Measurements from ENCODE around the gene MMP28. TPM values are rescaled to one million over a fixed set of nuclear protein-coding genes. Genes with fewer than 3 reads are reported as not detected.

MMP28 gene
- total and polyA plus RNA-seq, 2 donors (not counting 1 experiment from before 2014, with no cell fraction given) = 0.15 to 2.0 TPM

GRCh38 chr17:35773679-35774425 lies 21.6 kb downstream of the MMP28 start:
- Histone ChIP-seq H2AFZ (ENCODE audit: insufficient read depth, low read depth, low read length, poor library complexity, severe bottlenecking) (no peak overlapping the region), H3K27me3 (replicated peaks in 1 of 4; ENCODE audit: control extremely low read depth in 1 of 4, control insufficient read depth in 3 of 4, insufficient read depth in 4 of 4, low read length in 3 of 4) (peaks cover 0 to 5% (median under 1%) of the 10 kb centered on the region in 4 experiments), H3K79me2 (ENCODE audit: control insufficient read depth, insufficient read depth, low read length) (no peaks in the 10 kb centered on the region), H3K4me1 (ENCODE audit: control insufficient read depth in 2 of 2, insufficient read depth in 2 of 2, low read length in 2 of 2) (no peaks in the 10 kb centered on the region), H4K20me1 (ENCODE audit: control insufficient read depth, insufficient read depth, low read length, poor library complexity, severe bottlenecking) (no peaks in the 10 kb centered on the region), H3K27ac (ENCODE audit: low read length in 2 of 2) (no peak overlapping the region), H3K36me3 (replicated peaks in 1 of 2; ENCODE audit: control extremely low read depth in 1 of 2, control insufficient read depth in 1 of 2, extremely low read depth in 1 of 2, insufficient read depth in 2 of 2, low read length in 1 of 2) (no peaks in the 10 kb centered on the region), H3K4me2 (replicated peaks; ENCODE audit: low read depth, low read length, poor library complexity, severe bottlenecking) (no peak overlapping the region), H3K9me3 (ENCODE audit: control extremely low read depth in 1 of 3, control insufficient read depth in 2 of 3, insufficient read depth in 1 of 3, low read length in 2 of 3) (peaks cover 0 to 3% (median 0%) of the 10 kb centered on the region in 3 donors), H3K9ac (ENCODE audit: low read length) (no peak overlapping the region), H3K4me3 (ENCODE audit: control extremely low read depth in 1 of 5, extremely low read depth in 1 of 5, insufficient read depth in 1 of 5, low read depth in 2 of 5, low read length in 4 of 5) (no peak overlapping the region)
- Mint-ChIP-seq H3K27ac (no peak overlapping the region), H3K4me3 (no peak overlapping the region), H3K9me3 (ENCODE audit: insufficient read depth) (no peaks in the 10 kb centered on the region), H3K4me1 (no peaks in the 10 kb centered on the region), H3K27me3 (peaks cover 13% of the 10 kb centered on the region)
- ATAC-seq (ENCODE audit: low read depth) (no peak), DNase-seq (no peak)
- 76% methylated on average over 8 of the region's 10 CpGs for WGBS (ENCODE audit: insufficient coverage)
- intact Hi-C loops (cut with micrococcal nuclease) = no loop called here
- TF ChIP-seq EZH2 (IDR thresholded peaks at IDR 0.05; ENCODE audit: borderline replicate concordance, insufficient read depth, low read depth, low read length, poor library complexity, severe bottlenecking) = no peak
- TF ChIP-seq, protein P1, sequence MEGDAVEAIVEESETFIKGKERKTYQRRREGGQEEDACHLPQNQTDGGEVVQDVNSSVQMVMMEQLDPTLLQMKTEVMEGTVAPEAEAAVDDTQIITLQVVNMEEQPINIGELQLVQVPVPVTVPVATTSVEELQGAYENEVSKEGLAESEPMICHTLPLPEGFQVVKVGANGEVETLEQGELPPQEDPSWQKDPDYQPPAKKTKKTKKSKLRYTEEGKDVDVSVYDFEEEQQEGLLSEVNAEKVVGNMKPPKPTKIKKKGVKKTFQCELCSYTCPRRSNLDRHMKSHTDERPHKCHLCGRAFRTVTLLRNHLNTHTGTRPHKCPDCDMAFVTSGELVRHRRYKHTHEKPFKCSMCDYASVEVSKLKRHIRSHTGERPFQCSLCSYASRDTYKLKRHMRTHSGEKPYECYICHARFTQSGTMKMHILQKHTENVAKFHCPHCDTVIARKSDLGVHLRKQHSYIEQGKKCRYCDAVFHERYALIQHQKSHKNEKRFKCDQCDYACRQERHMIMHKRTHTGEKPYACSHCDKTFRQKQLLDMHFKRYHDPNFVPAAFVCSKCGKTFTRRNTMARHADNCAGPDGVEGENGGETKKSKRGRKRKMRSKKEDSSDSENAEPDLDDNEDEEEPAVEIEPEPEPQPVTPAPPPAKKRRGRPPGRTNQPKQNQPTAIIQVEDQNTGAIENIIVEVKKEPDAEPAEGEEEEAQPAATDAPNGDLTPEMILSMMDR (IDR thresholded peaks at IDR 0.05) = no peak
- POLR2A ChIA-PET = no interaction called here
- CTCF ChIA-PET = interaction anchor here (2.0 kb wide), 1 partner anchor 10 kb away, joined by 9 read pairs; no protein-coding TSS in a partner anchor

DNA sequence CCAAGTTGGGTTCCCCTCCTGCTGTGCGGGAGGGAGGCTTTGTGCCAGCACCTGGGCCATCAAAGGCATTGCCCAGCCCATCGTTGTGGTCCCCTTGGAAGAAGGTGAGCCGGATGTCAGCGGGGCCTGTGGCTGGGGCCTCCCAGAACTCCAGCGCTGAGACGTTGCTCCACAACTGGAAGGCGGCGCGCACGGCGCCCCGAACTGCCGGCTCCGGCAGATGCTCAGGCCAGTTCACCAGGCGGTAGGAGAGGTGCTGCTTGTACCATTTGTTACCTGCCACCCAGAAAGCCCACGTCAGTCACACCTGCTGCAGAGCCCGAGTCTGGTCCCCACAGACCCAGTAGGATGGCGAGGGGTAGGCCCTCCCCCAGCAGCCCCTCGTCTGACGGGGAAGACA lies 22.3 kb downstream of the MMP28 start:
- Histone ChIP-seq H3K4me1 (ENCODE audit: control insufficient read depth in 2 of 2, insufficient read depth in 2 of 2, low read length in 2 of 2) (no peaks in the 10 kb centered on the region), H3K9ac (ENCODE audit: low read length) (no peak overlapping the region), H3K36me3 (replicated peaks in 1 of 2; ENCODE audit: control extremely low read depth in 1 of 2, control insufficient read depth in 1 of 2, extremely low read depth in 1 of 2, insufficient read depth in 2 of 2, low read length in 1 of 2) (no peaks in the 10 kb centered on the region), H3K4me3 (ENCODE audit: control extremely low read depth in 1 of 5, extremely low read depth in 1 of 5, insufficient read depth in 1 of 5, low read depth in 2 of 5, low read length in 4 of 5) (no peak overlapping the region), H2AFZ (ENCODE audit: insufficient read depth, low read depth, low read length, poor library complexity, severe bottlenecking) (no peak overlapping the region), H3K79me2 (ENCODE audit: control insufficient read depth, insufficient read depth, low read length) (no peaks in the 10 kb centered on the region), H3K9me3 (ENCODE audit: control extremely low read depth in 1 of 3, control insufficient read depth in 2 of 3, insufficient read depth in 1 of 3, low read length in 2 of 3) (peaks cover 0 to 3% (median 0%) of the 10 kb centered on the region in 3 donors), H3K27ac (ENCODE audit: low read length in 2 of 2) (no peak overlapping the region), H4K20me1 (ENCODE audit: control insufficient read depth, insufficient read depth, low read length, poor library complexity, severe bottlenecking) (no peaks in the 10 kb centered on the region), H3K4me2 (replicated peaks; ENCODE audit: low read depth, low read length, poor library complexity, severe bottlenecking) (no peak overlapping the region), H3K27me3 (replicated peaks in 1 of 4; ENCODE audit: control extremely low read depth in 1 of 4, control insufficient read depth in 3 of 4, insufficient read depth in 4 of 4, low read length in 3 of 4) (peaks cover 0 to 5% (median under 1%) of the 10 kb centered on the region in 4 experiments)
- ChIA-PET CTCF (interaction anchor here (1.1 kb wide), 1 partner anchor 9 kb away, joined by 3 read pairs; no protein-coding TSS in a partner anchor), POLR2A (no interaction called here)
- intact Hi-C loops (cut with micrococcal nuclease) = no loop called here
- Mint-ChIP-seq H3K4me1 (no peaks in the 10 kb centered on the region), H3K4me3 (no peak overlapping the region), H3K27me3 (peaks cover 13% of the 10 kb centered on the region), H3K9me3 (ENCODE audit: insufficient read depth) (no peaks in the 10 kb centered on the region), H3K27ac (no peak overlapping the region)
- no peak for ATAC-seq (ENCODE audit: low read depth)
- no peak for TF ChIP-seq EZH2 (IDR thresholded peaks at IDR 0.05; ENCODE audit: borderline replicate concordance, insufficient read depth, low read depth, low read length, poor library complexity, severe bottlenecking)
- TF ChIP-seq, protein P1 (IDR thresholded peaks at IDR 0.05) = no peak
- DNase-seq = no peak
- 67% methylated on average over 20 of the region's 20 CpGs for WGBS (ENCODE audit: insufficient coverage)
